Measurements from ENCODE around the gene NXT1.

- TF ChIP-seq CTCF (conservative IDR thresholded peaks at IDR 0.05), result no peak
- TF ChIP-seq ZFX (IDR thresholded peaks at IDR 0.05), result no peak
These were observed 47.1 kb upstream of the NXT1 start for GRCh38 chr20:23303325-23304102.

Data from C4-2B (cell line).